Gastrocnemius medialis (tissue), 4 donors: ENCODE measurements around the gene GNAI1. TPM values are rescaled to one million over a fixed set of nuclear protein-coding genes. Genes with fewer than 3 reads are reported as not detected.

Experiments used
- ATAC-seq, 2 donors: fragments of 150-250 bp; one replicate each; pipeline ENCODE4 v1.9.1; 2016
- DNase-seq, 2 donors: peaks; one replicate each; pipeline ENCODE4 v3.0.0-alpha.2; 2019
- H3K27ac ChIP-seq, 4 donors: fragments of 200-600 bp; sonication (generic); 1 replicate in 1 of 4; 2 replicates in 3 of 4; pipeline ENCODE4 v1.5.1; 2016 to 2018; ENCODE audit warnings: mild to moderate bottlenecking in 2 of 4, moderate library complexity in 1 of 4
- H3K27me3 ChIP-seq, 3 donors: fragments of 200-600 bp; sonication (generic) in 2 of 3; 1 replicate in 1 of 3; 2 replicates in 2 of 3; pipeline versions ENCODE4 v1.5.1 to v1.6.0; 2016 to 2019; ENCODE audit warnings: mild to moderate bottlenecking in 1 of 3, moderate library complexity in 1 of 3
- H3K36me3 ChIP-seq, 2 donors: fragments of 200-600 bp; sonication (generic) in 1 of 2; one replicate each; pipeline ENCODE4 v1.5.1; 2017 to 2018
- H3K4me1 ChIP-seq, 2 donors: fragments of 200-600 bp; sonication (generic) in 1 of 2; one replicate each; pipeline ENCODE4 v1.5.1; 2016 to 2017; ENCODE audit warnings: mild to moderate bottlenecking in 2 of 2
- H3K4me3 ChIP-seq, 4 donors: fragments of 200-600 bp; sonication (generic) in 3 of 4; 1 replicate in 1 of 4; 2 replicates in 3 of 4; pipeline ENCODE4 v1.5.1; 2016 to 2019; ENCODE audit warnings: mild to moderate bottlenecking in 2 of 4
- H3K9me3 ChIP-seq, 3 donors: fragments of 200-600 bp; sonication (generic) in 2 of 3; 1 replicate in 1 of 3; 2 replicates in 2 of 3; pipeline ENCODE4 v1.5.1; 2016 to 2019
- CTCF ChIP-seq, 5 experiments: fragments of 450-650 bp in 3 of 5; fragments of 200-600 bp in 2 of 5; sonication (generic) in 2 of 5; IDR thresholded peaks in 4 of 5; conservative IDR thresholded peaks in 1 of 5; 1 replicate in 4 of 5; 2 replicates in 1 of 5; pipeline ENCODE4 v1.5.1; 2016 to 2019; ENCODE audit warnings: antibody characterized with exemption in 5 of 5, mild to moderate bottlenecking in 3 of 5, moderate library complexity in 3 of 5
- POLR2A ChIP-seq, 2 donors: fragments of 450-650 bp; IDR thresholded peaks; one replicate each; pipeline ENCODE4 v1.6.1; 2017; ENCODE audit warnings: antibody characterized with exemption in 2 of 2, mild to moderate bottlenecking in 2 of 2, moderate library complexity in 2 of 2
- in situ Hi-C, 4 donors: fragments of 200-750 bp; cut with MboI; loops; one replicate each; pipeline versions ENCODE4 v1.15.0 to v1.8.0; 2017; ENCODE audit warnings: low sequenced_read_pairs in 4 of 4
- intact Hi-C: fragments of 100-400 bp; cut with DNase I; formaldehyde crosslinking; loops from one replicate; pipeline ENCODE4 v1.15.1; 2023; ENCODE audit warnings: low total_unique reads
- total RNA-seq, 4 donors: library from RNA; depleted of rRNA; stranded (reverse); fragments of >200 nt; gene quantifications; one replicate each; pipeline versions ENCODE4 v1.1.0 to v1.2.3, GENCODE V29; 2016

GNAI1 gene
- total RNA-seq, 4 donors from 2014 or later = 6.5 to 13.0 (median 8.3) TPM

- ATAC-seq (no peak), DNase-seq (no peak)
- Histone ChIP-seq H3K9me3 (no peaks in the 10 kb centered on the region), H3K27ac (no peak overlapping the region), H3K27me3 (no peaks in the 10 kb centered on the region), H3K4me3 (no peak overlapping the region), H3K4me1 (peaks cover 0 to 13% of the 10 kb centered on the region in 2 donors), H3K36me3 (no peaks in the 10 kb centered on the region)
- intact Hi-C loops = no loop called here
- no peak for TF ChIP-seq POLR2A (IDR thresholded peaks at IDR 0.05)
- no peak for TF ChIP-seq CTCF (IDR thresholded peaks at IDR 0.05 in 4 of 5, conservative IDR thresholded peaks at IDR 0.05 in 1 of 5)
- in situ Hi-C loops = no loop called here
These were observed 50.9 kb downstream of the GNAI1 start for GRCh38 chr7:80185571-80185970.

GRCh38 chr7:80186721-80187120, 52.1 kb downstream of the GNAI1 start:
- DNase-seq (no peak), ATAC-seq (no peak)
- Histone ChIP-seq H3K27me3 (no peaks in the 10 kb centered on the region), H3K9me3 (no peaks in the 10 kb centered on the region), H3K36me3 (no peaks in the 10 kb centered on the region), H3K4me3 (no peak overlapping the region), H3K4me1 (peaks cover 0 to 13% of the 10 kb centered on the region in 2 donors), H3K27ac (no peak overlapping the region)
- TF ChIP-seq CTCF (IDR thresholded peaks at IDR 0.05 in 4 of 5, conservative IDR thresholded peaks at IDR 0.05 in 1 of 5) = no peak
- no peak for TF ChIP-seq POLR2A (IDR thresholded peaks at IDR 0.05)
- intact Hi-C loops (no loop called here), in situ Hi-C loops (no loop called here)

- Histone ChIP-seq H3K27me3 (no peaks in the 10 kb centered on the region), H3K9me3 (no peaks in the 10 kb centered on the region), H3K4me3 (no peak overlapping the region), H3K36me3 (no peaks in the 10 kb centered on the region), H3K27ac (no peak overlapping the region), H3K4me1 (peaks cover 0 to 13% of the 10 kb centered on the region in 2 donors)
- DNase-seq = no peak
- intact Hi-C loops = no loop called here
- TF ChIP-seq POLR2A (IDR thresholded peaks at IDR 0.05) = no peak
- no peak for TF ChIP-seq CTCF (IDR thresholded peaks at IDR 0.05 in 4 of 5, conservative IDR thresholded peaks at IDR 0.05 in 1 of 5)
- no peak for ATAC-seq
- in situ Hi-C loops = no loop called here
These were observed 52.6 kb downstream of the GNAI1 start for GRCh38 chr7:80187279-80187678.

GRCh38 chr7:80187727-80188126, 53.1 kb downstream of the GNAI1 start:
- intact Hi-C loops (no loop called here), in situ Hi-C loops (no loop called here)
- DNase-seq (no peak), ATAC-seq (no peak)
- Histone ChIP-seq H3K4me1 (peaks cover 0 to 10% of the 10 kb centered on the region in 2 donors), H3K27me3 (no peaks in the 10 kb centered on the region), H3K36me3 (no peaks in the 10 kb centered on the region), H3K4me3 (no peak overlapping the region), H3K9me3 (no peaks in the 10 kb centered on the region), H3K27ac (no peak overlapping the region)
- TF ChIP-seq POLR2A (IDR thresholded peaks at IDR 0.05) (no peak), CTCF (IDR thresholded peaks at IDR 0.05 in 4 of 5, conservative IDR thresholded peaks at IDR 0.05 in 1 of 5) (no peak)

GRCh38 chr7:80189638-80190037, 55.0 kb downstream of the GNAI1 start:
- Histone ChIP-seq H3K27ac (no peak overlapping the region), H3K27me3 (no peaks in the 10 kb centered on the region), H3K9me3 (no peaks in the 10 kb centered on the region), H3K4me3 (no peak overlapping the region), H3K36me3 (no peaks in the 10 kb centered on the region), H3K4me1 (peaks cover 0 to 9% of the 10 kb centered on the region in 2 donors)
- TF ChIP-seq POLR2A (IDR thresholded peaks at IDR 0.05) = no peak
- intact Hi-C loops (no loop called here), in situ Hi-C loops (no loop called here)
- ATAC-seq = no peak
- DNase-seq = no peak
